A549 (cell line): ENCODE data around the gene NPAP1. TPM values are rescaled to one million over a fixed set of nuclear protein-coding genes. Genes with fewer than 3 reads are reported as not detected.
"Not testable (repeated sequence)": the region's sequence is repeated elsewhere in the genome, so short reads cannot be mapped to it uniquely, and the experiment has no call there.

ENCODE experiments used
- ATAC-seq, 2 experiments: fragments of 200-7000 bp in 1 of 2; fragments of >200 bp in 1 of 2; cut with Nextera tagmentation in 1 of 2; cut with Tn5 transposase in 1 of 2; 3 replicates each; pipeline versions ENCODE4 v1.8.0 to v1.9.1; 2018 to 2020; ENCODE audit warnings: mild to moderate bottlenecking in 1 of 2, moderate library complexity in 1 of 2
- CTCF ChIA-PET: fragments of 300-600 bp; sonication (Branson Sonifier 250); formaldehyde crosslinking; extraction: SDS; loops from one replicate; lab custom pipeline; 2021; ENCODE audit warnings: antibody characterized with exemption, inconsistent platforms; lab: Yijun Ruan, JAX
- POLR2A ChIA-PET: fragments of 350-600 bp; formaldehyde crosslinking; extraction: SDS; loops from one replicate; lab custom pipeline; 2021; ENCODE audit warnings: antibody characterized with exemption, inconsistent platforms; lab: Yijun Ruan, JAX
- DNase-seq, 2 experiments: peaks; one replicate each; pipeline versions ENCODE4 v3.0.0 to v3.0.0-alpha.2; 2011 to 2016; ENCODE audit warnings: low read depth in 1 of 2, low spot score in 1 of 2
- FAIRE-seq: peaks from 2 replicates; lab custom pipeline; 2011; peaks lifted over from hg19 to GRCh38; lab: Jason Lieb, UNC
- H3K27ac ChIP-seq, 2 experiments: fragments of >200 bp; sonication (Bioruptor Twin); formaldehyde crosslinking; 3 replicates each; pipeline ENCODE4 v1.5.1; 2016 to 2017
- H3K4me1 ChIP-seq: fragments of >200 bp; sonication (Bioruptor Twin); formaldehyde crosslinking; 3 replicates; pipeline ENCODE4 v1.6.1; 2016
- H3K4me2 ChIP-seq: fragments of >200 bp; sonication (Bioruptor Twin); formaldehyde crosslinking; 3 replicates; pipeline ENCODE4 v1.6.1; 2016
- H3K4me3 ChIP-seq: fragments of >200 bp; sonication (Bioruptor Twin); formaldehyde crosslinking; 3 replicates; pipeline ENCODE4 v1.5.1; 2016
- H3K9me3 ChIP-seq: fragments of >200 bp; sonication (Bioruptor Twin); formaldehyde crosslinking; 3 replicates; pipeline ENCODE4 v1.6.1; 2016
- CBX2 ChIP-seq: fragments of 200-600 bp; sonication (generic); IDR thresholded peaks from 2 replicates; pipeline ENCODE4 v1.6.1; 2016; ENCODE audit warnings: low read depth, mild to moderate bottlenecking, borderline replicate concordance
- CEBPB ChIP-seq, 2 experiments: fragments of >200 bp in 1 of 2; sonication (Bioruptor Twin) in 1 of 2; formaldehyde crosslinking in 1 of 2; IDR thresholded peaks; 2 replicates each; pipeline ENCODE4 v1.6.1; 2012 to 2016
- CHD4 ChIP-seq: fragments of 200-600 bp; sonication (generic); IDR thresholded peaks from 2 replicates; pipeline ENCODE4 v1.6.1; 2016; ENCODE audit warnings: antibody characterized with exemption, mild to moderate bottlenecking, borderline replicate concordance
- EHF ChIP-seq: fragments of 250-450 bp; sonication (Bioruptor Pico); IDR thresholded peaks from 2 replicates; pipeline ENCODE4 v1.5.0; 2020; ENCODE audit warnings: mild to moderate bottlenecking
- ELK1 ChIP-seq: fragments of 150-350 bp; IDR thresholded peaks from 2 replicates; pipeline ENCODE4 v1.6.1; 2014; ENCODE audit warnings: low read depth, mild to moderate bottlenecking, low read length
- ESRRA ChIP-seq: fragments of 150-350 bp; IDR thresholded peaks from 2 replicates; pipeline ENCODE4 v1.6.1; 2014; ENCODE audit warnings: mild to moderate bottlenecking, low read length, borderline replicate concordance
- FOSB ChIP-seq: fragments of 250-450 bp; sonication (Bioruptor Pico); IDR thresholded peaks from 2 replicates; pipeline ENCODE4 v1.5.0; 2020; ENCODE audit warnings: mild to moderate bottlenecking, moderate library complexity
- HDAC2 ChIP-seq: fragments of 200-600 bp; sonication (generic); IDR thresholded peaks from 2 replicates; pipeline ENCODE4 v1.6.1; 2016
- HES2 ChIP-seq: fragments of >200 bp; sonication (Bioruptor Twin); formaldehyde crosslinking; IDR thresholded peaks from 2 replicates; pipeline ENCODE4 v1.6.1; 2016
- HMGXB4 ChIP-seq: fragments of 250-450 bp; sonication (Bioruptor Pico); IDR thresholded peaks from 2 replicates; pipeline ENCODE4 v1.5.0; 2021; ENCODE audit warnings: mild to moderate bottlenecking, moderate library complexity, borderline replicate concordance
- HOXA7 ChIP-seq: fragments of 250-450 bp; sonication (Bioruptor Pico); IDR thresholded peaks from 2 replicates; pipeline ENCODE4 v1.5.0; 2020; ENCODE audit warnings: mild to moderate bottlenecking, moderate library complexity
- JUN ChIP-seq, 2 experiments: fragments of >200 bp; sonication (Bioruptor Twin); formaldehyde crosslinking; IDR thresholded peaks; 2 replicates in 1 of 2; 3 replicates in 1 of 2; pipeline ENCODE4 v1.6.1; 2016 to 2017
- KDM1A ChIP-seq: fragments of 200-600 bp; sonication (generic); IDR thresholded peaks from 2 replicates; pipeline ENCODE4 v1.6.1; 2016; ENCODE audit warnings: low read depth, mild to moderate bottlenecking
- MAZ ChIP-seq: fragments of 150-350 bp; IDR thresholded peaks from 2 replicates; pipeline ENCODE4 v1.6.1; 2014; ENCODE audit warnings: antibody characterized with exemption, low read depth, low read length, borderline replicate concordance
- MYC ChIP-seq: IDR thresholded peaks from 2 replicates; pipeline ENCODE4 v1.6.1; 2012; ENCODE audit warnings: mild to moderate bottlenecking, inconsistent platforms, low read length, improper control_type of control experiment, borderline replicate concordance
- PBX3 ChIP-seq: IDR thresholded peaks from 2 replicates; pipeline ENCODE4 v1.6.1; 2012
- PHF8 ChIP-seq: fragments of 200-600 bp; sonication (generic); IDR thresholded peaks from 2 replicates; pipeline ENCODE4 v1.6.1; 2016; ENCODE audit warnings: low read depth, mild to moderate bottlenecking, antibody characterized with exemption, moderate library complexity, borderline replicate concordance
- POLR2AphosphoS2 ChIP-seq: conservative IDR thresholded peaks from 2 replicates; pipeline ENCODE4 v1.6.1; 2012; ENCODE audit warnings: low read length, improper control_type of control experiment, inconsistent platforms
- RAD21 ChIP-seq, 2 experiments: fragments of >200 bp in 1 of 2; sonication (Bioruptor Twin) in 1 of 2; formaldehyde crosslinking in 1 of 2; IDR thresholded peaks in 1 of 2; conservative IDR thresholded peaks in 1 of 2; 2 replicates in 1 of 2; 3 replicates in 1 of 2; pipeline ENCODE4 v1.6.1; 2012 to 2018; ENCODE audit warnings: inconsistent platforms in 1 of 2
- RCOR1 ChIP-seq: fragments of 150-350 bp; IDR thresholded peaks from 2 replicates; pipeline ENCODE4 v1.6.1; 2014; ENCODE audit warnings: antibody characterized with exemption, low read length, low read depth
- RFX5 ChIP-seq: fragments of 450-650 bp; IDR thresholded peaks from 2 replicates; pipeline ENCODE4 v1.7.1; 2014; ENCODE audit warnings: antibody characterized with exemption, mild to moderate bottlenecking, moderate library complexity
- SMC3 ChIP-seq: fragments of >200 bp; sonication (Bioruptor Twin); formaldehyde crosslinking; IDR thresholded peaks from 3 replicates; pipeline ENCODE4 v1.6.1; 2018; ENCODE audit warnings: inconsistent platforms
- SREBF2 ChIP-seq: fragments of 450-650 bp; IDR thresholded peaks from 2 replicates; pipeline ENCODE4 v1.6.1; 2014; ENCODE audit warnings: mild to moderate bottlenecking, moderate library complexity
- TP53 ChIP-seq: fragments of 250-450 bp; sonication (Bioruptor Pico); IDR thresholded peaks from 2 replicates; pipeline ENCODE4 v1.5.0; 2021; ENCODE audit warnings: mild to moderate bottlenecking, moderate library complexity
- ZNF302 ChIP-seq: fragments of 250-450 bp; sonication (Bioruptor Pico); IDR thresholded peaks from 2 replicates; pipeline ENCODE4 v1.9.0; 2021; ENCODE audit warnings: inconsistent platforms, mild to moderate bottlenecking, moderate library complexity
- ZSCAN20 ChIP-seq: fragments of 250-450 bp; sonication (Bioruptor Pico); IDR thresholded peaks from 2 replicates; pipeline ENCODE4 v1.8.0; 2022; ENCODE audit warnings: mild to moderate bottlenecking, moderate library complexity
- WGBS: methylation state at CpG from one replicate; pipeline ENCODE4 v1.1.6; 2017; ENCODE audit errors: missing lambda C conversion rate; 5-methylcytosine and 5-hydroxymethylcytosine counted together
- polyA plus RNA-seq, 4 experiments: library from polyadenylated mRNA; depleted of rRNA in 3 of 4; stranded (reverse); fragments of >200 nt; fragmentation: RNase III in 1 of 4; extraction: RNeasy Plus Mini Kit Qiagen cat#74134 plus additional on column Dnase treatment in 1 of 4; gene quantifications; 2 replicates in 3 of 4; 3 replicates in 1 of 4; pipeline ENCODE4 v1.2.3, GENCODE V29; 2011 to 2017

The NPAP1 gene
- polyA plus RNA-seq, 2 of the 4 experiments (the other 2 are of a cell fraction): not detected

GRCh38 chr15:24678485-24678884 is 2.9 kb downstream of the NPAP1 start (continued):
- no peak for TF ChIP-seq ELK1
- TF ChIP-seq CBX2: no peak
- no peak for TF ChIP-seq RCOR1
- peak; percentile 64 for TF ChIP-seq SMC3
- no peak for TF ChIP-seq MYC
- TF ChIP-seq RAD21 (conservative IDR thresholded peaks at IDR 0.05 in 1 of 2, IDR thresholded peaks at IDR 0.05 in 1 of 2): peak; percentile 59 to 64

GRCh38 chr15:24682002-24682401 is 6.4 kb downstream of the NPAP1 start:
- Histone ChIP-seq H3K4me2 (no peak overlapping the region), H3K27ac (no peak overlapping the region), H3K4me1 (no peaks in the 10 kb centered on the region), H3K9me3 (no peaks in the 10 kb centered on the region)
- FAIRE-seq (no peak), DNase-seq (no peak), ATAC-seq (no peak)
- ChIA-PET POLR2A (no interaction called here), CTCF (no interaction called here)
- 34% methylated on average over 3 of the region's 3 CpGs for WGBS
- TF ChIP-seq HMGXB4 (CRISPR knock-in tag): no peak
- TF ChIP-seq POLR2AphosphoS2: no peak
- TF ChIP-seq HDAC2: no peak
- TF ChIP-seq FOSB (CRISPR knock-in tag): no peak
- TF ChIP-seq, all 56 proteins: peak for 0
- H3K4me3 ChIP-seq: no peak overlapping the region

GRCh38 chr15:24682905-24683304 is 7.3 kb downstream of the NPAP1 start:
- H3K27ac ChIP-seq, DNase-seq, ATAC-seq, H3K4me3 ChIP-seq, FAIRE-seq, H3K4me1 ChIP-seq, POLR2A ChIA-PET, CTCF ChIA-PET, H3K4me2 ChIP-seq, H3K9me3 ChIP-seq: not testable (repeated sequence)
- WGBS: 69% methylated on average over 4 of the region's 4 CpGs

- ChIA-PET CTCF (no interaction called here), POLR2A (no interaction called here)
- Histone ChIP-seq H3K4me1 (no peaks in the 10 kb centered on the region), H3K9me3 (no peaks in the 10 kb centered on the region), H3K4me2 (no peak overlapping the region), H3K27ac (no peak overlapping the region), H3K4me3 (no peak overlapping the region)
- WGBS: 77% methylated on average over 1 of the region's 1 CpG
- no peak for FAIRE-seq
- no peak for ATAC-seq
- TF ChIP-seq RFX5 (no peak), HOXA7 (CRISPR knock-in tag) (no peak)
- DNase-seq: no peak
Observed at GRCh38 chr15:24683736-24684135, 8.2 kb downstream of the NPAP1 start.

- Histone ChIP-seq H3K4me1 (no peaks in the 10 kb centered on the region), H3K27ac (no peak overlapping the region), H3K4me3 (no peak overlapping the region), H3K4me2 (no peak overlapping the region), H3K9me3 (no peaks in the 10 kb centered on the region)
- POLR2A ChIA-PET: no interaction called here
- FAIRE-seq: no peak
- CTCF ChIA-PET: no interaction called here
- 15% methylated on average over 1 of the region's 1 CpG for WGBS
- DNase-seq: no peak
- no peak for ATAC-seq
- TF ChIP-seq ZNF302 (CRISPR knock-in tag): no peak
- no peak for TF ChIP-seq HOXA7 (CRISPR knock-in tag)
- TF ChIP-seq EHF (CRISPR knock-in tag): no peak
- no peak for TF ChIP-seq CEBPB (IDR thresholded peaks at IDR 0.05)
- no peak for TF ChIP-seq RAD21 (conservative IDR thresholded peaks at IDR 0.05 in 1 of 2, IDR thresholded peaks at IDR 0.05 in 1 of 2)
- TF ChIP-seq ZSCAN20 (CRISPR knock-in tag): no peak
- no peak for TF ChIP-seq CBX2
- TF ChIP-seq ESRRA: no peak
- no peak for TF ChIP-seq PHF8
- TF ChIP-seq TP53: no peak
- TF ChIP-seq CHD4: no peak
- no peak for TF ChIP-seq SREBF2
- TF ChIP-seq MAZ: no peak
- TF ChIP-seq HES2: no peak
- TF ChIP-seq MYC: no peak
- no peak for TF ChIP-seq PBX3
- TF ChIP-seq JUN (IDR thresholded peaks at IDR 0.05): no peak
- TF ChIP-seq KDM1A: no peak
Observed at GRCh38 chr15:24684313-24684712, 8.7 kb downstream of the NPAP1 start.
